Measurements from ENCODE around the gene DTNA. TPM values are rescaled to one million over a fixed set of nuclear protein-coding genes. Genes with fewer than 3 reads are reported as not detected.
"Not testable (repeated sequence)": the region's sequence is repeated elsewhere in the genome, so short reads cannot be mapped to it uniquely, and the experiment has no call there.

DTNA gene
- total RNA-seq, 1 donor from 2014 or later = 7.1 TPM

- Mint-ChIP-seq H3K27me3 (ENCODE audit: unreplicated experiment) (no peaks in the 10 kb centered on the region), H3K9me3 (ENCODE audit: unreplicated experiment) (no peaks in the 10 kb centered on the region), H3K4me1 (ENCODE audit: unreplicated experiment) (no peaks in the 10 kb centered on the region), H3K36me3 (ENCODE audit: unreplicated experiment) (no peaks in the 10 kb centered on the region), H3K4me3 (ENCODE audit: unreplicated experiment) (no peak overlapping the region), H3K27ac (ENCODE audit: unreplicated experiment) (no peak overlapping the region)
- TF ChIP-seq CTCF (IDR thresholded peaks at IDR 0.05) = no peak
- no peak for DNase-seq (ENCODE audit: extremely low spot score, unreplicated experiment)
Observed at GRCh38 chr18:34720220-34720619, 10.1 kb downstream of the DTNA start.

GRCh38 chr18:34723143-34723542, 13.0 kb downstream of the DTNA start:
- Mint-ChIP-seq H3K27ac (ENCODE audit: unreplicated experiment) (no peak overlapping the region), H3K36me3 (ENCODE audit: unreplicated experiment) (no peaks in the 10 kb centered on the region), H3K4me3 (ENCODE audit: unreplicated experiment) (no peak overlapping the region), H3K9me3 (ENCODE audit: unreplicated experiment) (no peaks in the 10 kb centered on the region), H3K27me3 (ENCODE audit: unreplicated experiment) (no peaks in the 10 kb centered on the region), H3K4me1 (ENCODE audit: unreplicated experiment) (peaks cover 6% of the 10 kb centered on the region)
- DNase-seq (ENCODE audit: extremely low spot score, unreplicated experiment) = no peak
- TF ChIP-seq CTCF (IDR thresholded peaks at IDR 0.05) = no peak

- not testable (repeated sequence) for H3K36me3 Mint-ChIP-seq (ENCODE audit: unreplicated experiment); DNase-seq (ENCODE audit: extremely low spot score, unreplicated experiment); H3K27ac Mint-ChIP-seq (ENCODE audit: unreplicated experiment); H3K9me3 Mint-ChIP-seq (ENCODE audit: unreplicated experiment); H3K4me3 Mint-ChIP-seq (ENCODE audit: unreplicated experiment); H3K27me3 Mint-ChIP-seq (ENCODE audit: unreplicated experiment)
- peaks cover 25% of the 10 kb centered on the region for H3K4me1 Mint-ChIP-seq (ENCODE audit: unreplicated experiment)
Observed at GRCh38 chr18:34725737-34726136, 15.6 kb downstream of the DTNA start.

- no peak overlapping the region for H3K27ac Mint-ChIP-seq (ENCODE audit: unreplicated experiment)
Observed at GRCh38 chr18:34726286-34727004, 16.3 kb downstream of the DTNA start.

GRCh38 chr18:34729264-34729663, 19.2 kb downstream of the DTNA start:
- no peaks in the 10 kb centered on the region for H3K9me3 Mint-ChIP-seq (ENCODE audit: unreplicated experiment)

More at GRCh38 chr18:34726286-34727004, 16.3 kb downstream of the DTNA start:
- Mint-ChIP-seq H3K4me3 (ENCODE audit: unreplicated experiment) (no peak overlapping the region), H3K27me3 (ENCODE audit: unreplicated experiment) (no peaks in the 10 kb centered on the region), H3K9me3 (ENCODE audit: unreplicated experiment) (no peaks in the 10 kb centered on the region), H3K4me1 (ENCODE audit: unreplicated experiment) (peaks cover 28% of the 10 kb centered on the region), H3K36me3 (ENCODE audit: unreplicated experiment) (no peaks in the 10 kb centered on the region)
- no peak for DNase-seq (ENCODE audit: extremely low spot score, unreplicated experiment)
- no peak for TF ChIP-seq CTCF (IDR thresholded peaks at IDR 0.05)

More at GRCh38 chr18:34729264-34729663, 19.2 kb downstream of the DTNA start:
- Mint-ChIP-seq H3K4me1 (ENCODE audit: unreplicated experiment) (peaks cover 28% of the 10 kb centered on the region), H3K36me3 (ENCODE audit: unreplicated experiment) (no peaks in the 10 kb centered on the region), H3K27ac (ENCODE audit: unreplicated experiment) (no peak overlapping the region), H3K4me3 (ENCODE audit: unreplicated experiment) (peak overlapping the region; percentile 1), H3K27me3 (ENCODE audit: unreplicated experiment) (no peaks in the 10 kb centered on the region)
- no peak for DNase-seq (ENCODE audit: extremely low spot score, unreplicated experiment)
- TF ChIP-seq CTCF (IDR thresholded peaks at IDR 0.05) = peak; percentile 65
